Measurements from ENCODE around the gene VPS50.
"Not testable (repeated sequence)": the region's sequence is repeated elsewhere in the genome, so short reads cannot be mapped to it uniquely, and the experiment has no call there.

VPS50 gene

DNA sequence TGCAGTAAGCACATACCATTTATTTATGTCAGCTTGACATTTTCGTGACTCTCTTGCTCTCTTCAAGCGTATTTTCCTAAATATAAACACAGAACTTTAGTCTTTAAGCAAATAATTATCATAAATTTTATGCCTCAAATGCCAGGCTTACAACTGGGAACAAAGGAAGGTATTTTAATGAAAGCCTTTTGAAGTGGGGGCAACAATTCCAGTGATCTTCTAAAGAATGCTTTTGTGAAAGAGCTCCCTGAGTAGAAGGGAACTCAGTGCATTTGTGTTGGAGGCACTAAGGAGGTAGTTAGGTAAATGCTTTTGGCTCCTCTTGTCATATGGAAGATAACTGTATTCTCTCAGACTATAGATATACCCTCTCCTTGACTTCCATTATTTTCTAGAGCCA, 104.9 kb downstream of the VPS50 start:
- no peak for DNase-seq

DNA sequence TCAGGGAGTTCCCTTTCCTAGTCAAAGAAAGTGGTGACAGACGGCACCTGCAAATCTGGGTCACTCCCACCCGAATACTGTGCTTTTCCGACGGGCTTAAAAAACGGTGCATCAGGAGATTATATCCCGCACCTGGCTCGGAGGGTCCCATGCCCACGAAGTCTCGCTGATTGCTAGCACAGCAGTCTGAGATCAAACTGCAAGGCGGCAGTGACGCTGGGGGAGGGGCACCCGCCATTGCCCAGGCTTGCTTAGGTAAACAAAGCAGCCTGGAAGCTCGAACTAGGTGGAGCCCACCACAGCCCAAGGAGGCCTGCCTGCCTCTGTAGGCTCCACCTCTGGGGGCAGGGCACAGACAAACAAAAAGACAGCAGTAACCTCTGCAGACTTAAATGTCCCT, 110.0 kb downstream of the VPS50 start:
- not testable (repeated sequence) for DNase-seq

DNA sequence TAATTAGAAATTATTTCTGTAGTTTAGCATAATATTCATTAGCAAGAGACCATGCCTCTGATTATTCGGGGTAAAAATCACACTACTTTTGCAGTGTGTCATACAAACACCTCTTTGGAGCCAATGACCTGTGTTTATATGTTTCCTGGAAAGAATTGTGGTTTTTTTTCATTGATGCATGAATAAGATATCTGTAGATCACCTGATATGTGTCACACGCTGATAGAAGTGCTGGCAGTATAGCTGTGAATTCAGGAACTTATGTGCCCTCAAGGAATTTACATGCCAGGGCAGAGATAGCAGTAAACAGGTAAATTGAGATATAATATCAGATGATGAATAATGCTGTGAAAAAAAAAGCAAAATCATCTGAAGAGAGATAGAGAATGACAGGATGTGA, 118.2 kb downstream of the VPS50 start:
- no peak for DNase-seq

DNA sequence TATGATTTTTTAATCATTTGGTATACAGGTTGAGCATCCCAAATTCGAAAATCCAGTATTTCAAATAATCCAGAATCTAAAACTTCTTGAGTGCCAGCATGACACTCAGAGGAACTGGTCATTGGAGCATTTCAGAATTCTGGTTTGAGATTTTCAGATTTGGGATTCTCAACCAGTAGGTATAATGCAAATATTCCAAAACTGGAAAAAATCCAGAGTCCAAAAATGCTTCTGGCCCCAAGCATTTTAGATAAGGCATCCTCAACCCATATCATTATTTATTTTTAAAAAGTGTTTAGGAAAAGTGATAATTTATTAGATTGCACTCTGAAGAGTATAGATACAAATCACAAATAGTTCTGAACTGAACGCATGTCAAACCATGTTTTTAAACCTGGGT, 120.7 kb downstream of the VPS50 start:
- no peak for DNase-seq

DNA sequence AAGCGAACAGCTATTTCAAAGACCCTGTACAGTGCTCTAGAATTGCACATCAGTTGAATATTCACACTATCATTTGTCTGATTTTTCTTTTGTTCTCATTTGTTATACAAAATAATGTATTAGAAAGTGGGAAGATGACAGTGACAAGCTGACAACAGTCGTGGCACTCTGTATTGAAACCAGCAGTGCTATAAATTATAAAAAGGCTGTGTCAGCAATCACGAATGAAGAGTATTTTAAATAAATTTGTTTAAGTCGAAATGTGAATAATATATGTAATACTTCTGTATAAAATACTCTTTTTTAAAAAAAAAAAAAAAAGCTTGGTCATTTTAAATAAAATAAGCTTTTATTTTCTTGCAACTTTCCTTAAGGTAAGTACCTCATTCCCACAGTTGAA, 122.6 kb downstream of the VPS50 start:
- no peak for DNase-seq

DNA sequence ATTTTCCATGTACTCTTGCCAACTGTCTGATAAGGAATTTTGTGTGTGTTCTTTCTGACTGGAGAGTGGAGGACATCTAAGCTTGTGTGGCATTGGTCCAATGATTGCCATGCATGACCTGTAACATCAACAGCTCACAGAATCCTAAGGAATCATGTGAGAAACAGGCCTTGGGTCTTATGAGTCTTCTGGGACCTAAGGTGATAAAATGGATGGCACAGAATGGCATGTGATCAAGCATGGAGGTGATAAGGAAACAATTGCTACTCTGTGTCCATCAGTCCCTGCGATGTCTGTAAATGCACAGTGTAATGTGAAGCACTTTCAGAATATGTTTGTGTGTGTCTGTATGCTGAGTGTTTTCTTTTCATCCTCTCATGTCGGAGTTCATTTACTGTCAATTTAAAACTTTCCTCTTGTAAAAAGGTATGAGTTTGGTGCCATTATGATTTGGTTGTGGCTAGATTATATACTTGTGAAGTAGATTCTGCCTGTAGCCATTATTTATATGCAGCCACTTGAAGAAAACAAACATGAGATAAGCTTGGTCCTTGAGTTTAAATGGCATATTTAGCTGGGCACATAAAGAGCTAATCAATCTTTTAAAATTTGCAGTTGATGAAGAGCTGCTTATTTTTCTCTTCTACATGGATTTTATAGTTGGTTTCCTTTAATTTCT, 127.5 kb downstream of the VPS50 start:
- DNase-seq = no peak

DNA sequence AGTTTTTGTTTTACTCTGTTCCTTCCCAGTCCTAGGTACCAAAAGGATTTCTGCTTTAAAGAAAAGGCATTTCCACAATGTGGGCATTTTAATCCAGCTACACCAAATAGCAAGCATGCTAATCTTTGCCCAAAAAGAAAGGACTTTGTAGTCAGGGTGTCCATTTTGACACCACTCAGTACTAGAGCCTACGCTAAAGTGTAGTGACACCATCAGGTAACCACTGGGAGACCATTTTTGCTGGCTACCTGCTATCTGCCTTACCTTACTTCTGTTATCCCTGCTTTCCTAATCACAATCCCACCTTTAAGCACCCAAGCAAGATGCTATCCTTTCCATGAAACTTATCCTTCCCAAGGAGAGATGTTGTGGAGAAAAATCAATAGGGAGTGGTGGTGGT, 129.7 kb downstream of the VPS50 start:
- DNase-seq = no peak

DNA sequence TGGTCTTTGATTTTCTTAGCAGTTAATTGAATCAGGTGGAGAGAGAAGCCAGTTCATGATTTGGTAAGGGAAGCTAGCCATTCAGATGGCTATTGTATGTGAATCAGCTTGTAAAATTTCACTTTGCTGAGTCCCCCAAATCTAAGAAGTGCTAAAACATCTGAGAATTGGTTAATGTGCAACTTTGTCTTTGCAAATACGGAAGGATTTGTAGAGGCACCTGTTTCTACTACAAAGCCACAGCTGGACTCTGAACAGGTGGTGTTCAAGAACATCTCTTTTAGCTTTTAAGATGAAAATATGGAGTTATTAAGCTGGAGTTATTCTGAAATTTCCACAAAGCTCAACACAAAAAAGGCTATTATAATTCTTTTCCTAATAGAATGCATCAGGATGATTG, 132.6 kb downstream of the VPS50 start:
- DNase-seq = no peak

DNA sequence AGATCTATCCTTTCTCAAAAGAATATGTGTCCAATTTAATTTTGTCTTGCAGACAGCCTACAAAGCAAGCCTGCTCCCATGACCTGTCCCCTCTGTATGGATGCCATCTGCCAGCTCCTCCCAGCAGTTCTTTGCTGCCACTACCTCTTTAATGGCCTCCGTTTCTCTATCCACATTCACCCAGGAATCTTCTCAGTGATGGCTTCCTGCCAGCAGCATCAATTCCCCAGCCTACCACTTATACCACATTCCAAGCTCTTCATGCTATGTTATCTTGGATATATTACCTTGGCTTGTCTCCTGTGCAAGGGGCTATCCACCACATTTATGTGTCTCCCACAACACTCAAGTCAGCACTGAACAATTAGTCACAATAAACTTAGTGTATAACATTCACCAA, 133.2 kb downstream of the VPS50 start:
- DNase-seq = no peak

DNA sequence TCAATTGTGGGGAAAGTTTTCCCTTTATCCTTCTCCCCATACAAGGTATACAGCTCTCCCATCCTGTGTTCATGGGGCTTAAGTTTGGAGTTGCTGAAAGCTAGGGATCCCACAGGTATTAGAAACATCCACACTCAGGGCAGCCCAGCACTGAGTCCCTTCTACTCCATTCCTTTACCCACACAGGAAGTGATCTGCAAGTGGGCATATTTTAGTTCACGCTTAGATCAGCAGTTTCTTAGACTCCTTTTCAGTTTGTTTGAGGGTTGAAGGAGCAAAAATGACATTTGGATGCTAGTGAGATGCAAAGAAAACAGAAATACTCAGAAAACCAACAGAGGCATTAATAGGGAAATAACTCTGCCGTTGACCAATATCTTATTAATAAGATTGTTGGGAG, 134.7 kb downstream of the VPS50 start:
- DNase-seq = no peak

DNA sequence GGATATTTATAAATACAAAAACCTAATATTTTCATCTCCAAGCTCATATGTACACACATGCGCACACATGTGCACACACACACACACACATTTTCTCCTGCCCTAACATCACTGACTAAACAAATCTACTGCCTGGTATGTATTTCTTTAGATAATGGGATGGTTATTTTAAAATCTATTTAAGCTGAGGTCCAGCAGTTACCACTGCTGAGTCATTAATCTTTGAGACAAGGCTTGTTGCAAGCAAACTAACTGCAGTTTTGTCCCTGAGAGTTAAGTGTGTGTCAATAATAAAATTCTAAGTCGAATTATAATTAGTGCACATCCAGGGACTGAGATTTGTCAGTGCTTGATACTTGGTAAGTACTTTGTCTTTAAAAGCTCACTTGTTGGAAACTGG, 135.1 kb downstream of the VPS50 start:
- no peak for DNase-seq

DNA sequence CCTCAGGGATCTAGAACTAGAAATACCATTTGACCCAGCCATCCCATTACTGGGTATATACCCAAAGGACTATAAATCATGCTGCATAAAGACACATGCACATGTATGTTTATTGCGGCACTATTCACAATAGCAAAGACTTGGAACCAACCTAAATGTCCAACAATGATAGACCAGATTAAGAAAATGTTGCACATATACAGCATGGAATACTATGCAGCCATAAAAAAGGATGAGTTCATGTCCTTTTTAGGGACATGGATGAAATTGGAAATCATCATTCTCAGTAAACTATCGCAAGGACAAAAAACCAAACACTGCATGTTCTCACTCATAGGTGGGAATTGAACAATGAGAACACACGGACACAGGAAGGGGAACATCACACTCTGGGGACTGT, 138.8 kb downstream of the VPS50 start:
- DNase-seq = not testable (repeated sequence)

DNA sequence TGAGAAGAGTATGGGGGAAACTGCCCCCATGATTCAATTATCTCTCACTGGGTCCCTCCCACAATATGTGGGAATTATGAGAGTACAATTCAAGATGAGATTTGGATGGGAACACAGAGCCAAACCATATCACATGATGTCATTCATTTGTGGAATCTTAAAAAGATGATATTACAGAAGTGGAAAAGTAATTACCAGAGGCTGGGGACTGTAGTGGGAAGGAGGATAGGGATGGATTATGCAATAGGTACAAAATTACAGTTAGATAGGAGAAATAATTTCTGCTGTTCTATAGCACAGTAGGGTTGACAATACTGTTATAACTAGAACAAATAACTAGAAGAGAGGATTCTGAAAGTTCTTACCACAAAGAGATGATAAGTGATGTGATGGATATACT, 141.4 kb downstream of the VPS50 start:
- DNase-seq = no peak

DNA sequence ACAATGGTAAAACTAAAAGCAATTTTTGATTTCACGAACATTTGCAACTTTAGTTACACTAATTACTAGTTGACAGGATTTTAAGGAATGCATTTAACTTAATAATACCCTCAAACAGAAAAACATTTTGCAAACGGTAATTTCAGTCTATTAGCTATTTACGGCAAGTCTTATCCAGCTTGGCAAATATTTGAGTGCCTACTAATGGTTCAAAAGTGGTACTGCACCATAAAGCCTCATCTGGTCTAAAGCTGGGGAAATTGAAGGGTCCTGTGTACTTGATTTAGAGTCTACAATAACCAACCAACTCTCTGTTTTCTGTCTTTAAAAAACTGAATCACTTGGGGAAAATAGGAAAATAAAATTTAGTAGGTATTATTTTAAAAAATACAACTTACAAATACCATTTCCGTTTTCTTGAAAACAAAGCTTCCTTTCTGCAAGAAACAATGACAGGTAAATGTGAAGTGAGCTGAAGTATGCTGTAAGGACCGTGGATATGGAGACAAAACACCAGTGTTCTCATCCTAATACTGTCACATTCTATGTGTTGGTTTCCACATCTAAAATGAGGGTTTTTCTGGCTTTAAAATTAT, 142.3 kb downstream of the VPS50 start:
- DNase-seq = peak in 1 of 2 donors; percentile 16

DNA sequence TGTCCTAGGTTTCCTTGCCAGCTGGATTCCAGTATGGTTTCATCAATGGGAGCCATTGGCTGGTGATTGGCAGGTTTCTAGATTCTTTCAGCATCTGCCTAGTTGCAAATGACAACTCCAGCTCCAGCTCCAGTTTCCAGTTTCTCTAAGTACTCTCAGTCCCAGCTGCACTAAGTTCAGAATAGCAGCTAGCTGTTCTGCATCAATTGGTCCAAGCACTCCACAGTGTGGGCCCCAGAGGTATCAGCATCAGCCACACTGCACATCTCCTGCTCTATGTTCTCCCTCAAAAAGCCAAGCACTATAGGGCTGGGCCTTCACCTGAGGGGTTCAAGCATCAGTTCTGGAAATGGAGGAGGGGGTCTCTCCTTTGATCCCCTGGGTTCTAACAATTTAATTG, 143.4 kb downstream of the VPS50 start:
- no peak for DNase-seq

DNA sequence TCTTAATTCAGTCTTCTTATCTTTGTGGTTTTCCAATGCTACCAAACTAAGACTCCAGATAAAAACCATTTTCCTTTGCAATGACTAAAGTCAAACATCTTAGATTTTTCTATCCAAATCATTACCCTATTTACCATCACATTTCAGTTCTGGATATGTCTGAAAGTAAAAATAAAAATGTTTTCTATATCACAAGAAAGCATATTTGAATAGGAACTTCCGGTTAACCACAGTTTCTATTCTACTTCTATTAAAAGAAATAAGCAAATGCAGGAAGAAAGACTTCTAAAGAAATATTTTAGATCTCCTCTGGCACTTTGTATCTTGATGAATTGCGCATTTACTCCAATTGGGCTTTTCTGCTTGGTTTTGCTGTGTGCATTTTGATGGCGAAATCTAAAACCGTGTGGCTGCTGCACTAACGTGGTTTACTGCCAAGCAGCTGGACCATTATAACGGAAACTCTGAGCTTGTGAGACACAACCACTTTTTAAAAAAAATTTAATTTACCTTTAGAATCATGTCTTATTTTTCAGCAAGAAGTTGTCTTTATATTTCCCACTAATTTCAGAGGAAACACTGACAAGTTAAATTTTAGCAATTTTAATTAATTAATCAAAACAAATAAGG, 146.1 kb downstream of the VPS50 start:
- DNase-seq = no peak

DNA sequence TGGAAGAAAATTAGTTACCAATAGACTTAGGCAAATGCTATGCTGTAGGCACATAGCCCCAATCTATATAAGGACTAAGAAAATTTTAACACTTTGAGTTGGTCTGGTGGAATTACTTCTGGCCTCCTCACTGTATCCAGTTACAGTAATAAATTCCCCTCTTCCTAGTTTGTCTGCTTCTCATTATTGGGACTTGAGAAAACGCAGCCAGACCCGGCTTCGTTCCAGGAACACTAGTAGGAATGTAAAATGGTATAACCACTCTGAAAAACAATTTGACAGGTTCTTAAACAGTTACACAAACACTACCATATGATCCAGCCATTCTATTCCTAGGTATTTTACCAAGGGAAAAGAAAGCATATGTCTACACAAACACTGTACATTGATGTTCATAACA, 150.2 kb downstream of the VPS50 start:
- DNase-seq = no peak

DNA sequence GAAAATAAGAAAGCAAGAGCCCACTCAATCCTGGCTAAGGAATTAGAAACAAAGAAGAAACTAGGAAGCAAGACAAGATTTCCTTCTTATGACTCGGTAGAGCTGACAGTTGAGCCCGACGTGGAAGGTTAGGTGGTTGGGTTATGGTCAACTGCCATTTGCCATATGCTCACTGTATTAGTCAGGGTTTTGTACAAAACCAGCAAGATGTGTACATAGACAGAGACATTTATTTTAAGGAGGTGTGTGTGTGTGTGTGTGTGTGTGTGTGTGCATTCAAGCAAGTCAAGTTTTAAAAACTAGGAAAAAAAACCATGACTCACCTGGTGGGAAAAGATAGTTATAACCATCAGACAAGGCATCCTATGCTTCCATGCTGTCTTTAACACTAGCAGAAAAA, 158.5 kb downstream of the VPS50 start:
- DNase-seq = no peak

DNA sequence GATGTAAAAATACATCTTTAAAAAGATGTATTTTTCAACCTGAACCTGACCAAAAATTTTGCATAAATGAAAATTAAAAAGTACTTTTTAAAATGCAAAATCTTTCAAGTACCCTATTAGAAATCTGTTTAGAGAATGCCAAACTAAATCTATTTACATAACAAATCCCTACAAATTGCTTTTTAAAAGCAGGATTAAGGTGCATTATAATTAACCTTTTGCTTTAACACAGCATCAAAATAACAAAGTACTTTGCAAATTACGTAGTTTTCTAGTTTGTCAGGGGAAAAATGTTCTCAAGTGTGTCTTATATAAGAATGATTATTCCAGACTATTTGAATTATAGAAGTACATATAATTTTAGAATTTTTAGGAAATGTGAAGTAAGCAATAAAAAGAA, 160.8 kb downstream of the VPS50 start:
- DNase-seq = no peak

DNA sequence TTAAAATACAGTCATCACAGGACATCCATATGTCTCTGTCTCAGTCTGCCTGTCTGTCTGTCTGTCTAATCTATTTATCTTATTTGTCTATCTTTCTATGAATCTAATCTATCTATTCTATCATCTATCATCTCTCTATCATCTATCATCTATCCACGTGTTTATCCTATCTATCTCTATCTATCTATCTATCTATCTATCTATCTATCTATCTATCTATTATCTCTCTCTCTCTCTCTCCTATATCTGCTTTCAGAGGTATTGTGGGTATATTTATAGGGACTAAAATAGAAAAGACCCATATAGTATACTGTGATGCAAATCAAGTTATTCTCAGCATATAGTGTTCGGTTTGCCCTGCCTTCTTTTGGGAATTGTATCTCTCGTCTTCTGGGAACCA, 167.5 kb downstream of the VPS50 start:
- no peak for DNase-seq

DNA sequence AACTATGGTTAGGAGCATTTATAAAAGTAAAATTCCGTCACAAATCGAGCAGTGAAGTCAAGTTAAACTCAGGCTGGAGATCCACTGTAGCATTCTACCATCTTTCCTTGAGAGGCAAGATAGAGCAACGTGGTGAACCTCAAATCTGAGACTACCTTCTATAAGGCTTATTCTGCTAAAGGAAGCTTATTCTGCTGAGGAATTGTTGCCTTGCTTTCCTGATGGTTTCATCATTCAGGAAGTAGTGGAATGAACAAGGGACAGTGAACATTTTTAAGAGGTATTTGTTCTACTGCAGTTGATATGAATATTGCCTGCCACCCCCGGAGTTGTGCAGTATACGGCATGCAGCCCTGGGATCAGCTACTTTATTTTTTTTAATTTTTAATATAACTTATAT, 170.8 kb downstream of the VPS50 start:
- DNase-seq = no peak

DNA sequence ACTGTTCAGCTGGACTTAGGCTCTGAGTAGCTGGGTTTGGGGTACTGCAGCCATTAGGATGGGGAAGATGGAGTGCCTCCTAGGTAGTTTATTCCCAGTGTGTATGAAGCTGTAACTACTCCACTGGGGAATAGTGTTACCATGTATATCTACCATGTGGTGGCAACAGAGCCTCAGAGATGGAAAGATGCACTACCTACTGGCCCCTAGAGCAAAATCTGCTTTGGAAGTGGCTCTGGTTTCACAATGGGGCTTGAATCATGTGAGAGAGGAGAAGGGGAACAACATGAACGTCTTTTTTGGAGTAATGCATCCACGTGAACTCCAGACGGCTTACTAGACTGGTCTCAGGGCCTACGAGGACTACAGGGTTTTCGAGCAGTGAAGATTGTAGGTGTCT, 175.1 kb downstream of the VPS50 start:
- DNase-seq = no peak

DNA sequence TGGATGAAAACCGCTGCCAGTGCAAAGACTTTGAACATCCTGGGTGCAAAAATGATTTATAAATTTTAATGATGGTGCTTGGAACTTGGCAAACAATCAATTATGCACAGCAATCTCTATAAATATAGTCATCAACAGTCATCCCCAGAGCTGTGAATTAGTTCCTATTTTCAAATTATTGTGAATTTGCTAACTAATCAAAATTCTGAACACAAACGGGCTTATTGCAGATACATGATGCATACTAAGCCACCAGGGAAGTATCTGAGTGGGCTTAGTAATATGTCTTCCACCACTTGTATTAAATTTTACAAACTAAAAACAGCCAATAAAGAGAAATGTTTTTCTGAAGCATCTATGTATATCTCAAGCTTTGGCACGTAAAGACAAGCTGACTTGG, 177.2 kb downstream of the VPS50 start:
- no peak for DNase-seq

Data from CD4-positive, alpha-beta T cell treated with Interleukin-4 for 1 hour (primary cell).